HUES48 (cell line): ENCODE results near the gene TMEM86B.

ENCODE experiments used
- H3K27ac ChIP-seq: one replicate; pipeline ENCODE4 v1.7.0; 2013; ENCODE audit warnings: low read depth, low read length, inconsistent platforms
- H3K27me3 ChIP-seq: 2 replicates; pipeline ENCODE4 v1.6.1; 2013; ENCODE audit warnings: mild to moderate bottlenecking, low read length; ENCODE audit not compliant: control insufficient read depth, insufficient read depth
- H3K36me3 ChIP-seq: 2 replicates; pipeline ENCODE4 v1.6.1; 2013; ENCODE audit warnings: low read length; ENCODE audit not compliant: control insufficient read depth, insufficient read depth
- H3K4me1 ChIP-seq: 2 replicates; pipeline ENCODE4 v1.6.1; 2013; ENCODE audit warnings: mild to moderate bottlenecking, low read length; ENCODE audit not compliant: control insufficient read depth, insufficient read depth
- H3K4me3 ChIP-seq: 2 replicates; pipeline ENCODE4 v1.5.1; 2013; ENCODE audit warnings: mild to moderate bottlenecking, low read depth, low read length
- H3K9ac ChIP-seq: 2 replicates; pipeline ENCODE4 v1.6.1; 2013; ENCODE audit warnings: mild to moderate bottlenecking, low read depth, low read length, moderate library complexity
- H3K9me3 ChIP-seq: 2 replicates; pipeline ENCODE4 v1.6.1; 2013; ENCODE audit warnings: low read length; ENCODE audit not compliant: control insufficient read depth, insufficient read depth

Gene TMEM86B

GRCh38 chr19:55256562-55257460 lies 28.2 kb upstream of the TMEM86B start:
- Histone ChIP-seq H3K4me3 (peak overlapping the region; percentile 95), H3K27ac (no peak overlapping the region), H3K9ac (no peak overlapping the region), H3K9me3 (no peaks in the 10 kb centered on the region), H3K27me3 (no peaks in the 10 kb centered on the region), H3K36me3 (peaks cover 11% of the 10 kb centered on the region; the same call in 1 of the 2 replicates), H3K4me1 (peaks cover 18% of the 10 kb centered on the region)

GRCh38 chr19:55255618-55256423 lies 27.3 kb upstream of the TMEM86B start:
- Histone ChIP-seq H3K4me3 (0 out of 2 replicates have a peak overlapping the region, but pooled peaks have one; percentile 22), H3K9ac (no peak overlapping the region), H3K9me3 (no peaks in the 10 kb centered on the region), H3K36me3 (peaks cover 13% of the 10 kb centered on the region; the same call in 1 of the 2 replicates), H3K27ac (no peak overlapping the region), H3K4me1 (peaks cover 18% of the 10 kb centered on the region), H3K27me3 (no peaks in the 10 kb centered on the region)

GRCh38 chr19:55254625-55254977 lies 26.0 kb upstream of the TMEM86B start:
- Histone ChIP-seq H3K36me3 (peaks cover 13% of the 10 kb centered on the region; the same call in 1 of the 2 replicates), H3K9me3 (no peaks in the 10 kb centered on the region), H3K4me3 (no peak overlapping the region), H3K4me1 (peaks cover 11% of the 10 kb centered on the region), H3K27me3 (no peaks in the 10 kb centered on the region), H3K9ac (no peak overlapping the region), H3K27ac (no peak overlapping the region)

GRCh38 chr19:55253842-55254624 lies 25.5 kb upstream of the TMEM86B start:
- H3K4me1 ChIP-seq: peaks cover 11% of the 10 kb centered on the region
- H3K27ac ChIP-seq: no peak overlapping the region
- H3K9ac ChIP-seq: no peak overlapping the region
- H3K9me3 ChIP-seq: no peaks in the 10 kb centered on the region
- peaks cover 13% of the 10 kb centered on the region; the same call in 1 of the 2 replicates for H3K36me3 ChIP-seq
- no peaks in the 10 kb centered on the region for H3K27me3 ChIP-seq
- H3K4me3 ChIP-seq: no peak overlapping the region

GRCh38 chr19:55252760-55253663 lies 24.4 kb upstream of the TMEM86B start:
- no peaks in the 10 kb centered on the region for H3K9me3 ChIP-seq
- H3K27ac ChIP-seq: no peak overlapping the region
- peaks cover 13% of the 10 kb centered on the region; the same call in 1 of the 2 replicates for H3K36me3 ChIP-seq
- H3K27me3 ChIP-seq: no peaks in the 10 kb centered on the region
- no peak overlapping the region for H3K4me3 ChIP-seq
- H3K9ac ChIP-seq: no peak overlapping the region
- peaks cover 11% of the 10 kb centered on the region for H3K4me1 ChIP-seq

GRCh38 chr19:55251341-55252081 lies 22.9 kb upstream of the TMEM86B start:
- Histone ChIP-seq H3K9me3 (no peaks in the 10 kb centered on the region), H3K27me3 (no peaks in the 10 kb centered on the region), H3K4me1 (0 out of 2 replicates have a peak, but pooled peaks cover 6% of the 10 kb centered on the region), H3K27ac (no peak overlapping the region), H3K9ac (no peak overlapping the region), H3K4me3 (no peak overlapping the region), H3K36me3 (peaks cover 20% of the 10 kb centered on the region)

GRCh38 chr19:55250262-55251036 lies 21.9 kb upstream of the TMEM86B start:
- no peaks in the 10 kb centered on the region for H3K27me3 ChIP-seq
- H3K36me3 ChIP-seq: peaks cover 28% of the 10 kb centered on the region
- no peak overlapping the region for H3K9ac ChIP-seq
- H3K4me1 ChIP-seq: 0 out of 2 replicates have a peak, but pooled peaks cover 6% of the 10 kb centered on the region
- no peak overlapping the region for H3K4me3 ChIP-seq
- H3K9me3 ChIP-seq: no peaks in the 10 kb centered on the region
- H3K27ac ChIP-seq: no peak overlapping the region

GRCh38 chr19:55249841-55250240 lies 21.3 kb upstream of the TMEM86B start:
- Histone ChIP-seq H3K36me3 (peaks cover 34% of the 10 kb centered on the region), H3K27me3 (no peaks in the 10 kb centered on the region), H3K4me1 (0 out of 2 replicates have a peak, but pooled peaks cover 6% of the 10 kb centered on the region), H3K9me3 (no peaks in the 10 kb centered on the region), H3K9ac (no peak overlapping the region), H3K4me3 (no peak overlapping the region), H3K27ac (no peak overlapping the region)

GRCh38 chr19:55248704-55249103 lies 20.1 kb upstream of the TMEM86B start:
- no peaks in the 10 kb centered on the region for H3K27me3 ChIP-seq
- H3K36me3 ChIP-seq: peaks cover 46% of the 10 kb centered on the region
- H3K4me3 ChIP-seq: no peak overlapping the region
- no peak overlapping the region for H3K9ac ChIP-seq
- no peaks in the 10 kb centered on the region for H3K4me1 ChIP-seq
- no peak overlapping the region for H3K27ac ChIP-seq
- H3K9me3 ChIP-seq: no peaks in the 10 kb centered on the region
